Parathyroid adenoma (tissue), 2 donors: Measurements from ENCODE around the gene SPEM1.

ENCODE experiments used
- H2AFZ ChIP-seq: fragments of 300-600 bp; sonication (generic); one replicate; pipeline ENCODE4 v1.7.0; 2017; ENCODE audit warnings: antibody characterized with exemption, mild to moderate bottlenecking
- H3K27ac ChIP-seq: fragments of 300-600 bp; sonication (generic); one replicate; pipeline ENCODE4 v1.7.0; 2017
- H3K27me3 ChIP-seq: fragments of 300-600 bp; sonication (generic); one replicate; pipeline ENCODE4 v1.7.0; 2017; ENCODE audit warnings: low read length; ENCODE audit not compliant: control insufficient read depth, insufficient read depth
- H3K36me3 ChIP-seq: fragments of 300-600 bp; sonication (generic); one replicate; pipeline ENCODE4 v1.7.0; 2017; ENCODE audit warnings: low read length; ENCODE audit not compliant: control insufficient read depth, insufficient read depth
- H3K4me1 ChIP-seq: fragments of 300-600 bp; sonication (generic); one replicate; pipeline ENCODE4 v1.7.0; 2017; ENCODE audit warnings: control low read depth
- H3K4me2 ChIP-seq: fragments of 300-600 bp; sonication (generic); one replicate; pipeline ENCODE4 v1.7.0; 2017; ENCODE audit warnings: low read length
- H3K4me3 ChIP-seq: fragments of 300-600 bp; sonication (generic); one replicate; pipeline ENCODE4 v1.7.0; 2017; ENCODE audit warnings: low read depth, low read length
- H3K79me2 ChIP-seq: fragments of 300-600 bp; sonication (generic); one replicate; pipeline ENCODE4 v1.7.0; 2017; ENCODE audit warnings: control low read depth
- H3K9ac ChIP-seq: fragments of 300-600 bp; sonication (generic); one replicate; pipeline ENCODE4 v1.7.0; 2017; ENCODE audit warnings: mild to moderate bottlenecking
- H3K9me3 ChIP-seq: fragments of 300-600 bp; sonication (generic); one replicate; pipeline ENCODE4 v1.7.0; 2017; ENCODE audit warnings: low read length; ENCODE audit not compliant: control insufficient read depth
- TF ChIP-seq, protein P1 (sequence below): fragments of 300-600 bp; sonication (generic); IDR thresholded peaks from one replicate; pipeline ENCODE4 v1.7.0; 2017; ENCODE audit warnings: antibody characterized with exemption, mild to moderate bottlenecking
- donor health status: primary hyperparathyroidism.

Gene SPEM1

DNA sequence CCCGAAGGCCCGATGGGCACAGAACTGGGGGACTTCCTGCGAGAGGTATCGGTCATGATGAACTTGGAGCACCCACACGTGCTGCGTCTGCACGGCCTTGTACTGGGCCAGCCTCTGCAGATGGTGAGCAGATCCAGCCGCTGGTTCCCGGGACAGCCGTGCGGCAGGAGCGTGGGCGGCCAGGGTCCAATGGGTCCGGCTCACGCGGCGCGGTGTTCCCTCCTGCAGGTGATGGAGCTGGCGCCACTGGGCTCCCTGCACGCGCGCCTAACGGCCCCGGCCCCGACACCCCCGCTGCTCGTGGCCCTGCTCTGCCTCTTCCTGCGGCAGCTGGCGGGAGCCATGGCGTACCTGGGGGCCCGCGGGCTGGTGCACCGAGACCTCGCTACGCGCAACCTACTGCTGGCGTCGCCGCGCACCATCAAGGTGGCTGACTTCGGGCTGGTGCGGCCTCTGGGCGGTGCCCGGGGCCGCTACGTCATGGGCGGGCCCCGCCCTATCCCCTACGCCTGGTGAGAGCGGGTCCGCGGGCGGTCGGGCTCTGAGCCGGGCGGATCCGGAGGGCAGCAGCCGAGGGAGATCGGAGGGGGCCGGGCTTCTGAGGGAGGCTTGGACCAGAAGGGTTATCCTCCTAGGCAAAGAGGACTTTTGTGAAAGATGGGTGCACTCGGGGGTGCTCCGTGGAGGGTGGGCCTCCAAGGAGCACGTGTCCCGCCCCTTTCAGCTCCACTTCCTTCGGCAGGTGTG, 36.2 kb upstream of the SPEM1 start:
- Histone ChIP-seq H3K4me2 (no peak overlapping the region), H3K9me3 (no peaks in the 10 kb centered on the region), H3K79me2 (peaks cover 6% of the 10 kb centered on the region), H3K27ac (no peak overlapping the region), H3K36me3 (no peaks in the 10 kb centered on the region), H3K4me3 (no peak overlapping the region), H3K27me3 (no peaks in the 10 kb centered on the region), H3K4me1 (peaks cover 17% of the 10 kb centered on the region), H2AFZ (no peak overlapping the region), H3K9ac (no peak overlapping the region)
- TF ChIP-seq, protein P1, sequence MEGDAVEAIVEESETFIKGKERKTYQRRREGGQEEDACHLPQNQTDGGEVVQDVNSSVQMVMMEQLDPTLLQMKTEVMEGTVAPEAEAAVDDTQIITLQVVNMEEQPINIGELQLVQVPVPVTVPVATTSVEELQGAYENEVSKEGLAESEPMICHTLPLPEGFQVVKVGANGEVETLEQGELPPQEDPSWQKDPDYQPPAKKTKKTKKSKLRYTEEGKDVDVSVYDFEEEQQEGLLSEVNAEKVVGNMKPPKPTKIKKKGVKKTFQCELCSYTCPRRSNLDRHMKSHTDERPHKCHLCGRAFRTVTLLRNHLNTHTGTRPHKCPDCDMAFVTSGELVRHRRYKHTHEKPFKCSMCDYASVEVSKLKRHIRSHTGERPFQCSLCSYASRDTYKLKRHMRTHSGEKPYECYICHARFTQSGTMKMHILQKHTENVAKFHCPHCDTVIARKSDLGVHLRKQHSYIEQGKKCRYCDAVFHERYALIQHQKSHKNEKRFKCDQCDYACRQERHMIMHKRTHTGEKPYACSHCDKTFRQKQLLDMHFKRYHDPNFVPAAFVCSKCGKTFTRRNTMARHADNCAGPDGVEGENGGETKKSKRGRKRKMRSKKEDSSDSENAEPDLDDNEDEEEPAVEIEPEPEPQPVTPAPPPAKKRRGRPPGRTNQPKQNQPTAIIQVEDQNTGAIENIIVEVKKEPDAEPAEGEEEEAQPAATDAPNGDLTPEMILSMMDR: no peak

- Histone ChIP-seq H3K27me3 (no peaks in the 10 kb centered on the region), H3K9me3 (no peaks in the 10 kb centered on the region), H3K4me3 (no peak overlapping the region), H3K4me1 (peaks cover 14% of the 10 kb centered on the region), H3K36me3 (no peaks in the 10 kb centered on the region), H3K79me2 (peaks cover under 1% of the 10 kb centered on the region), H3K9ac (no peak overlapping the region), H3K27ac (no peak overlapping the region), H2AFZ (no peak overlapping the region), H3K4me2 (no peak overlapping the region)
- TF ChIP-seq, protein P1: no peak
Observed at GRCh38 chr17:7384489-7385081, 35.5 kb upstream of the SPEM1 start.

DNA sequence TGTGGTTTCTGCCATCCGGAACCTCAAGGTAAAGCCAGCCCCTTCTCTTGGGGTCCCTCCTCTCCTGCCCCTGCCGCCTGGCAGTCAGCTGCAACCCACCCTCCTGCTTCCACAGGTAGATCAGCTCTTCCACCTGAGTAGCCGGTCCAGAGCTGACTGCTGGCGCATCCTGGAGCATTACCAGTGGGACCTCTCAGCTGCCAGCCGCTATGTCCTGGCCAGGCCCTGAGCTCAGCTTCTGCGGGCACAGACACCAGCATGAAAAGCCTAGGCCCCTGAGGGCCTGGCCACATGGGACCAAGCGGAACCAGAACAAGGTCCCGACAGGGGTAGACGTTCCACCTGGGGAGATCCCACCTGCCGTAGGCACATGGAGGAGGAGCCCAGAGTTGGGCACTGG, 31.3 kb upstream of the SPEM1 start:
- H3K27me3 ChIP-seq: no peaks in the 10 kb centered on the region
- H3K4me3 ChIP-seq: no peak overlapping the region
- H3K4me2 ChIP-seq: no peak overlapping the region
- H2AFZ ChIP-seq: no peak overlapping the region
- TF ChIP-seq, protein P1: no peak
- no peaks in the 10 kb centered on the region for H3K79me2 ChIP-seq
- no peaks in the 10 kb centered on the region for H3K9me3 ChIP-seq
- no peak overlapping the region for H3K9ac ChIP-seq
- H3K36me3 ChIP-seq: no peaks in the 10 kb centered on the region
- H3K4me1 ChIP-seq: peaks cover 2% of the 10 kb centered on the region
- no peak overlapping the region for H3K27ac ChIP-seq

DNA sequence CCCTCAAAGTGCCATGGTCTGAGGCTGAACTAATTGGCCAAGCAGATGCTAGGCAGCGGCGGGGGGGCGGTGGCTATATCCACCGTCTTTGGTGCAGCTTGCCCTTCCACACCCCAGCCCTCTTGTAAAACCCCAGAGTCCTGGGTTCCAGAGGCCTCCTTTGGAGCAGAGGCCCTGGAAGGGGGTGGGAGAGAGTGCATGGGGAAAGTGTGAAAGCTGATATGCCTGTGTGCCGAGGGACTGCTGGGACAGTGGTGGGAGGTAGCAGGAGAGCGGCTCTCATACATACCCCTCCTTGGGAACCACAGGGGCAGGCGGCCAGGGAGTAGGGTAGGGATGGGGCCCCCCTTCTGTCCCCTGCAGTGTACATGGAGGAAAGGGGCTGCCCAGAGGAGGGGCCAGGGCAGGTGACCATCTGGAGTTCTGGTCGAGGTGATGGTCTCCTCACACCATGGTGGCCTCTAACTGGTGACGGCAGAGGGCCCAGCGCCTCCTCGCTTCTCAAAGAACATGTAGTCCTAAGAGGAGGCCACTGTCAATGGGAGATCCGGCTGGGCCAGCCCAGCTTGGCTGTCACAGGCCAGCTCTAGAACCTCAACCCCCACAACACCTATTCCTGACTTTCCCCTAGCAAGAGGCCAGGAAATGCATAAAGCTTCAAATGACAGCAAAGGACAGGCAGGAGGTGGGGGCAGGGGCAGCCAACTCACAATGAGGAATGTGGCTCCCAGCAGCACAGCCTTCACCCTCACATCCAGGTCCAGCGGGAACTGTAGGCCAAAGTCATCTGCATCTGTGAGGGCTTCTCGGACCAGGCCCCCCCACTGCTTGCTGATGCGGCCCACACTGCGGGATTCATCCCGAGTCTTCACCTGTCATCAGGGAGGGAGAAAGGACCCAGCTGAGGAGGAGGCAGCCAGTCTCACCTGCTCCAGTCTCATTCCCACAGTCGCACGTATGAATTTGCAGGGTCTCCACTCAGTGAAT, 29.9 kb upstream of the SPEM1 start:
- Histone ChIP-seq H3K4me1 (peaks cover 2% of the 10 kb centered on the region), H3K4me3 (no peak overlapping the region), H3K9me3 (no peaks in the 10 kb centered on the region), H3K27ac (no peak overlapping the region), H3K4me2 (no peak overlapping the region), H3K79me2 (no peaks in the 10 kb centered on the region), H3K36me3 (no peaks in the 10 kb centered on the region), H3K27me3 (no peaks in the 10 kb centered on the region), H2AFZ (no peak overlapping the region), H3K9ac (no peak overlapping the region)
- TF ChIP-seq, protein P1: no peak
